Smooth muscle cell (in vitro differentiated cells): ENCODE measurements around the gene CTNNBL1. TPM values are rescaled to one million over a fixed set of nuclear protein-coding genes. Genes with fewer than 3 reads are reported as not detected.

ENCODE experiments used
- DNase-seq: peaks from one replicate; lab custom pipeline; 2025; ENCODE audit not compliant: unreplicated experiment; lab: John Stamatoyannopoulos, UW
- H2AFZ ChIP-seq: fragments of 200-600 bp; sonication (generic); 2 replicates; pipeline ENCODE4 v1.6.0; 2016; ENCODE audit warnings: antibody characterized with exemption, low read depth, mild to moderate bottlenecking
- H3F3A ChIP-seq: fragments of 200-600 bp; sonication (generic); 2 replicates; pipeline ENCODE4 v1.6.0; 2017; ENCODE audit warnings: antibody characterized with exemption, low read depth
- H3K27ac ChIP-seq: fragments of 200-600 bp; sonication (generic); 2 replicates; pipeline ENCODE4 v1.5.1; 2016; ENCODE audit warnings: low read depth, mild to moderate bottlenecking
- H3K27me3 ChIP-seq: fragments of 200-600 bp; sonication (generic); 2 replicates; pipeline ENCODE4 v1.6.1; 2016; ENCODE audit warnings: low read depth, mild to moderate bottlenecking
- H3K36me3 ChIP-seq: fragments of 200-600 bp; sonication (generic); 2 replicates; pipeline ENCODE4 v1.5.1; 2016; ENCODE audit warnings: low read depth
- H3K4me1 ChIP-seq: fragments of 200-600 bp; sonication (generic); 2 replicates; pipeline ENCODE4 v1.5.1; 2016; ENCODE audit warnings: low read depth
- H3K4me2 ChIP-seq: fragments of 200-600 bp; sonication (generic); 2 replicates; pipeline ENCODE4 v1.6.0; 2016; ENCODE audit warnings: mild to moderate bottlenecking
- H3K4me3 ChIP-seq: fragments of 200-600 bp; sonication (generic); 2 replicates; pipeline ENCODE4 v1.5.1; 2016; ENCODE audit warnings: mild to moderate bottlenecking
- H3K79me2 ChIP-seq: fragments of 200-600 bp; sonication (generic); 2 replicates; pipeline ENCODE4 v1.6.0; 2016; ENCODE audit warnings: low read depth, mild to moderate bottlenecking
- H3K9ac ChIP-seq: fragments of 200-600 bp; sonication (generic); 2 replicates; pipeline ENCODE4 v1.6.0; 2016; ENCODE audit warnings: low read depth
- H3K9me3 ChIP-seq: fragments of 200-600 bp; sonication (generic); replicated peaks from 2 replicates; pipeline ENCODE4 v1.5.1; 2016; ENCODE audit warnings: low read depth
- H4K20me1 ChIP-seq: fragments of 200-600 bp; sonication (generic); 2 replicates; pipeline ENCODE4 v1.6.0; 2016; ENCODE audit warnings: low read depth
- CTCF ChIP-seq: fragments of 200-600 bp; sonication (generic); IDR thresholded peaks from 2 replicates; pipeline ENCODE4 v1.5.1; 2017; ENCODE audit warnings: borderline replicate concordance, mild to moderate bottlenecking, antibody characterized with exemption; ENCODE audit not compliant: insufficient read depth, poor library complexity, severe bottlenecking
- WGBS: methylation state at CpG from one replicate; pipeline ENCODE4 v1.1.7; 2016; ENCODE audit warnings: low lambda C conversion rate; 5-methylcytosine and 5-hydroxymethylcytosine counted together
- polyA plus RNA-seq: library from polyadenylated mRNA; unstranded; fragments of >200 nt; fragmentation: Nextera tagmentation; extraction: Ambion mirVana; gene quantifications from 2 replicates; pipeline ENCODE4 v1.2.1, GENCODE V29; 2016
- total RNA-seq: library from RNA; depleted of rRNA; stranded (reverse); fragments of >200 nt; gene quantifications from 2 replicates; pipeline ENCODE4 v1.2.3, GENCODE V29; 2014

Gene CTNNBL1
- total and polyA plus RNA-seq, 2 experiments from 2014 or later = 33.3 to 63.6 TPM

DNA sequence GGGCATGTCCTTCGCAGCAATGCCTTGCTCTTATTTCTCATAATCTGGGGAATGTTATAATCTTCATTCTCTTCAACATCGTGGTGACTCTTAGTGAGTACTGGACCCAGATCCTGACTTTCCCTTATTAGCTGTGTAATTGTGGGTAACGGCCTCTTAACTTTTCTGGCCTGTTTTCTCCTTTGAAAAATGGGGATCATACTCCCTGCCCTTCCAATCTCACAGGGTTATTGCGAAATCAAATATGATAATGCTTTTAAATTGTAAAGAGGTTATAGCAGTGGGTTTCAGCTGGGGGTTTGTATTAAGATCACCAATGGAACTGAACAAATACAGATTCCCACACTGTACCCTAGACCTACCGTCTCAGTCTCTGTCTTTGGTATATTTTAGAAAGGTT lies 77.1 kb downstream of the CTNNBL1 start:
- H3K4me2 ChIP-seq = no peak overlapping the region
- H3K4me3 ChIP-seq = no peak overlapping the region
- no peaks in the 10 kb centered on the region for H4K20me1 ChIP-seq
- H3K27me3 ChIP-seq = no peaks in the 10 kb centered on the region
- no peaks in the 10 kb centered on the region for H3K36me3 ChIP-seq
- no peaks in the 10 kb centered on the region for H3K4me1 ChIP-seq
- H3K27ac ChIP-seq = no peak overlapping the region
- no peak for DNase-seq
- no peak for TF ChIP-seq CTCF
- H3K9me3 ChIP-seq = no peaks in the 10 kb centered on the region
- H3K9ac ChIP-seq = no peak overlapping the region
- 91% methylated on average over 5 of the region's 5 CpGs for WGBS
- H3F3A ChIP-seq = no peaks in the 10 kb centered on the region
- H2AFZ ChIP-seq = no peak overlapping the region
- H3K79me2 ChIP-seq = no peaks in the 10 kb centered on the region

GRCh38 chr20:37773291-37773826 lies 79.5 kb downstream of the CTNNBL1 start:
- H3K9ac ChIP-seq = no peak overlapping the region
- H3K36me3 ChIP-seq = no peaks in the 10 kb centered on the region
- no peak overlapping the region for H3K4me2 ChIP-seq
- H2AFZ ChIP-seq = no peak overlapping the region
- H3K4me3 ChIP-seq = no peak overlapping the region
- 89% methylated on average over 1 of the region's 1 CpG for WGBS
- no peaks in the 10 kb centered on the region for H3K27me3 ChIP-seq
- no peak overlapping the region for H3K27ac ChIP-seq
- no peaks in the 10 kb centered on the region for H3K4me1 ChIP-seq
- H3K79me2 ChIP-seq = no peaks in the 10 kb centered on the region
- H4K20me1 ChIP-seq = no peaks in the 10 kb centered on the region
- TF ChIP-seq CTCF = no peak
- no peaks in the 10 kb centered on the region for H3K9me3 ChIP-seq
- DNase-seq = no peak
- H3F3A ChIP-seq = no peaks in the 10 kb centered on the region

GRCh38 chr20:37774156-37774555 lies 80.3 kb downstream of the CTNNBL1 start:
- H3K4me2 ChIP-seq = no peak overlapping the region
- no peaks in the 10 kb centered on the region for H3K36me3 ChIP-seq
- no peak overlapping the region for H3K27ac ChIP-seq
- 95% methylated on average over 5 of the region's 5 CpGs for WGBS
- no peaks in the 10 kb centered on the region for H3K79me2 ChIP-seq
- no peak overlapping the region for H2AFZ ChIP-seq
- H3K9me3 ChIP-seq = no peaks in the 10 kb centered on the region
- H4K20me1 ChIP-seq = no peaks in the 10 kb centered on the region
- H3K9ac ChIP-seq = no peak overlapping the region
- TF ChIP-seq CTCF = no peak
- no peak for DNase-seq
- no peaks in the 10 kb centered on the region for H3F3A ChIP-seq
- no peaks in the 10 kb centered on the region for H3K27me3 ChIP-seq
- no peak overlapping the region for H3K4me3 ChIP-seq
- no peaks in the 10 kb centered on the region for H3K4me1 ChIP-seq

DNA sequence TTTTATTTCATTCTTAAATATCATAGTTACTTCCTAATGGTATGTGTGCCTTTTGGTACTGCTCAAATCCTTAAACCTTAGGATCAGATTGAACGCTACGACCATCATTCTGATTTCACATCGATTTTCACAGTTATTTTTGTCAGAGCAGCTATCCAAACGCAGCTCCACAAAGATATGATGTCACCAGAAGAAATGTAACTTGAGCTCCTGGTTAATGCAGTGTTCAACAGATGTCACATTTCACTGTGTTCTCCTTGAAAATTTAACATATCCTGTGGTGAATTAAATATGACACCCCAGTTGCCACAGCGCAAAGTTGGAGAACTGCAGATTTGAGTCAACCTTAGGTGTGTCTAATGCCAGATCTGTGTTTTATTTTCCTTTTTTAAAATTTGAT lies 81.4 kb downstream of the CTNNBL1 start:
- Histone ChIP-seq H4K20me1 (no peaks in the 10 kb centered on the region), H3K27ac (no peak overlapping the region), H3K4me2 (no peak overlapping the region), H3K79me2 (no peaks in the 10 kb centered on the region), H3F3A (no peaks in the 10 kb centered on the region), H3K4me3 (no peak overlapping the region), H2AFZ (no peak overlapping the region), H3K36me3 (no peaks in the 10 kb centered on the region), H3K4me1 (no peaks in the 10 kb centered on the region), H3K9ac (no peak overlapping the region), H3K27me3 (no peaks in the 10 kb centered on the region), H3K9me3 (no peaks in the 10 kb centered on the region)
- no peak for DNase-seq
- TF ChIP-seq CTCF = no peak
- WGBS = 93% methylated on average over 5 of the region's 5 CpGs
